Activated T-helper 1 cell treated with anti-CD3 and anti-CD28 coated beads, Interleukin-12 subunit alpha, Interleukin-12 subunit beta, Interleukin-2, Interleukin-4 antibody, amounts not matched to agents 30 ng/mL and 10 ng/mL and 1 ng/mL, durations not matched to agents 14 hours and 24 hours and 36 hours (primary cell): ENCODE results near the gene AGAP1. TPM values are rescaled to one million over a fixed set of nuclear protein-coding genes. Genes with fewer than 3 reads are reported as not detected.

Source experiments
- DNase-seq: peaks from one replicate; pipeline ENCODE4 v3.0.0; 2021; ENCODE audit warnings: low spot score
- H3K27ac Mint-ChIP-seq: one replicate; pipeline ENCODE4 v1.8.0; 2021; ENCODE audit warnings: mild to moderate bottlenecking, mixed read lengths
- H3K27me3 Mint-ChIP-seq: one replicate; pipeline ENCODE4 v1.8.0; 2022; ENCODE audit warnings: mild to moderate bottlenecking, moderate library complexity, mixed read lengths; ENCODE audit not compliant: insufficient read depth
- H3K36me3 Mint-ChIP-seq: one replicate; pipeline ENCODE4 v1.8.0; 2021; ENCODE audit warnings: low read depth, mixed read lengths
- H3K4me1 Mint-ChIP-seq: one replicate; pipeline ENCODE4 v1.8.0; 2021; ENCODE audit warnings: low read depth, mixed read lengths
- H3K4me3 Mint-ChIP-seq: one replicate; pipeline ENCODE4 v1.8.0; 2021; ENCODE audit warnings: mild to moderate bottlenecking, moderate library complexity, mixed read lengths
- H3K9me3 Mint-ChIP-seq: one replicate; pipeline ENCODE4 v1.8.0; 2021; ENCODE audit warnings: mixed read lengths
- intact Hi-C: fragments of 100-400 bp; cut with micrococcal nuclease; formaldehyde crosslinking; loops from one replicate; pipeline ENCODE4 v1.15.1; 2024
- total RNA-seq: library from RNA; stranded (reverse); gene quantifications from 2 replicates; pipeline ENCODE4 v1.2.3, GENCODE V29; 2022

The AGAP1 gene
- total RNA-seq, 1 donor from 2014 or later = 2.0 TPM

DNA sequence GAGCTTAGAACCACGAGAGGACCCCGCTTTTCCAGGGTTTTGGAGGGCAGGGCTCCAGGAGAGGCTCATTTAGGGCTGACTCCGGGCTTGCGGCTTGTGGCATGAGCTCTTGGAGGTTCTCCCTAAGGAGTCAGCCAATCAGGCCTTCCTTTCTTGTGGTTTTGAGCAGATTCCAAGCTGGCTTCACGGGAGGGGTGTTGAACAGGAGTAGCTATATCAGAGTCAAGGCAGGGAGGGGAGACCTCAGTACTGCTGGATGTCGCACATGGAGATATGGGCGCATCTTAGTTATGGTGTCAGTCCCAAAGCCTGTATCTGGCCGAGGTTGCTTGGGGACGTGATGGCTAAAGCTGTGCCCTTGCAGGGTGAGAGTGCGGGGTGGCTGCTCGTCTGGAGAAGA lies 98.6 kb downstream of the AGAP1 start:
- Mint-ChIP-seq H3K27me3 (no peaks in the 10 kb centered on the region), H3K36me3 (no peaks in the 10 kb centered on the region), H3K4me3 (no peak overlapping the region), H3K9me3 (no peaks in the 10 kb centered on the region), H3K4me1 (no peaks in the 10 kb centered on the region), H3K27ac (no peak overlapping the region)
- intact Hi-C loops = no loop called here
- DNase-seq = no peak

DNA sequence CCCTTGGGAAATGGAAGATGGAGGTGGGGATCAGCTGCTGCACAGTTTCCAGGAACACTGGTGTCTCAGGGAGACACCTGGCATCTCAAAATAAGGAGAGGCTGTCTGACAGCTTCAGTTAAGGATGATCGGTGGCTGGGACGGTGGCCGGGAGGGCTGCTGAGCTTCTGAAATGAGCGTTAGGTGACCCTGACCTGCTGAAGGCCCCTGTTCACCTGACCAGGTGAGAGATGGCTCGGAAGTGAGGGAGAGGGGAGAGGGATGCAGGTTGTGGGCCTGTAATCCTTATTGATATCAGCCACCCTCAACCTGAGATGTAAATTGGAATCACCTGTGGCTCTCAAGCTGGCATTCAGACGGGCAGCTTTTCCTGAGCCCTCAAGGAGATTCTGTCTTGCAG lies 99.0 kb downstream of the AGAP1 start:
- H3K27ac Mint-ChIP-seq = no peak overlapping the region
- intact Hi-C loops = no loop called here

DNA sequence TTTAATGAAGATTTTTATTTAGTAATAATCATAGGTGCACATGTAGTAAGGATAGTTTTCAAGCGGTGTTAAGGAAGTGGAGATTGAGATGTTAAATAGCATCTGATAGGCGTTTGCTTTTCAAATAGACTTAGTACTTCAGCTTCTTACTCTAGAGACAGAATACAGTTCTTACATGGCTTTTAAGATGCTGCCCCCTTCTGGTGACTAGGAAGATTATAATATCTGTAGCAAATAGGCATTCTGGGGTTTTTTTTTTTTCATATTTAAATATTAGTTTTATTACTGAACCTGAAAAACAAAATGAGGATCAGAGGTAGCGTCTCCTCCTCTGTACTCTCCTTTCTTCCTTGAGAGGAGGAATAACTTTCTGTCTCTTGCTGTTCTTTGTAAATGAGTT lies 100.2 kb downstream of the AGAP1 start:
- H3K36me3 Mint-ChIP-seq = no peaks in the 10 kb centered on the region
- no peak for DNase-seq
- H3K27ac Mint-ChIP-seq = no peak overlapping the region
- no peaks in the 10 kb centered on the region for H3K4me1 Mint-ChIP-seq
- no peaks in the 10 kb centered on the region for H3K9me3 Mint-ChIP-seq
- H3K27me3 Mint-ChIP-seq = no peaks in the 10 kb centered on the region
- no peak overlapping the region for H3K4me3 Mint-ChIP-seq
- intact Hi-C loops = no loop called here

More for the DNA sequence above, 99.0 kb downstream of the AGAP1 start:
- no peak for DNase-seq
- H3K4me1 Mint-ChIP-seq = no peaks in the 10 kb centered on the region
- no peaks in the 10 kb centered on the region for H3K36me3 Mint-ChIP-seq
- no peaks in the 10 kb centered on the region for H3K9me3 Mint-ChIP-seq
- no peaks in the 10 kb centered on the region for H3K27me3 Mint-ChIP-seq
- H3K4me3 Mint-ChIP-seq = no peak overlapping the region

DNA sequence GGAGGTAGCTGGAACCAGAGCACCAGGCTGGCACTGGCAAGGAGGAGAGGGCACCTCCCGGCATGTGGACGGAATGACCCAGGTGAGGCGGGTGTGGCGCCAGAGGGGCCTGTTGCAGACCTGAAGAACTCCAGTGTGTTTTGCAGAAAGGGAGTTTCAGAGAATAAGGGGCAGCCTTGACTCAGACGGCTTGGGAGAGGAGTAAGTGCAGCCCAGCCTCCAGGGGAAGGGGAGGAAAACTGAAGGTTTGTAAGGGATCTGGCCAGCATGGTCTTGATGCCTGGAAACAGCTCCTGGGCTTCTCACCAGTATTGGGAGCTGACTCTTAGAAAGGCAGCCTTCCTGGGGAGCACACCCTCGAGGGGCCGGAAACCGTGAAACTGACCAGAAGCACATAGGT lies 101.1 kb downstream of the AGAP1 start:
- intact Hi-C loops = no loop called here
- no peaks in the 10 kb centered on the region for H3K36me3 Mint-ChIP-seq
- H3K9me3 Mint-ChIP-seq = no peaks in the 10 kb centered on the region
- no peaks in the 10 kb centered on the region for H3K27me3 Mint-ChIP-seq
- no peak overlapping the region for H3K27ac Mint-ChIP-seq
- no peaks in the 10 kb centered on the region for H3K4me1 Mint-ChIP-seq
- DNase-seq = no peak
- no peak overlapping the region for H3K4me3 Mint-ChIP-seq

DNA sequence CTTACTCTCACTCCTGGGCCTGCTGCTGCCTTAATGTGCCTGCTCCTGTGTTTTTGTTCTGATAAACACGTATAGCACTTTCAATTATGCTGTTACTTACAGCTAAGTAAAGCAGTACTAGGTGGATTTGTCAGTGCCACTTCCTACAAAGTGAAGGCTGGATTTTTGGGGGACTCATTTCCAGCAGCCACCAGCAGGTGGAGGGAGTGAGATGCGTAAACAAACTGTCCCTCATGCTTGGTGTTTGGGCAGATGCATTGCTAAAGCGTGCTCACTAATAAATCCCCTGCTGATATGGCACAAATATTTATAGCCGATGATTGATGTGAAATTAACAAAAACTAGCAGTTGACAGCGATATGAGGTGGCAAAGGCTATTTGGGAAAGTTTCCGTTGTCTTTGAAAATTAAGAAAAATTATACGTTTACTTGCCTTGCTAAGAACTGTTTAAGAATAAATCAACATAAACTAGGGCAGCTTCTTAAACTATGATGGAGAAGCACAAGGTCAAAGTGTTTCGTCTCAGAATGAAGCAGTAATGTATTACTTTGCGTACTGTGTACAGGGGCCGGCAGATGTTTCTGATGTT lies 101.7 kb downstream of the AGAP1 start:
- H3K27ac Mint-ChIP-seq = no peak overlapping the region
- intact Hi-C loops = no loop called here
- no peak for DNase-seq

DNA sequence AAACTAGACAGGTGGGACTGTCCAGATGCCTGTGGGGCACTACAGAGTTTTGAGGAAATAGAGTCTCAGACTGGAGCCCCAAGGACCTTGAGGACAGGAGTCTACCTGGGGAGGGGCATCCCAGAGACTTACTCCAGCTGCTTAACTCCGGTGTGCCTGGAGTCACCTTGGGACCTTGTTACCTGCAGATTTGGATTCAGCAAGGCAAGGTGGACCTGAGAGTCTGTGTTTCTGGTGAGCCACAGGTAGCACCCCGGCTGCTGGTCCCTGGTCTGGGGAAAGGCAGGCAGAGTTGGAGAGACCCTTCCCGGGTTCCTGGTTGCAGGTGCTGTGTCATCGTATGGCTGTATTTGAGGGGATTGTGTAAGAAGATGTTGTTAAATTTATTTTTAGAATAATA lies 102.4 kb downstream of the AGAP1 start:
- Mint-ChIP-seq H3K36me3 (no peaks in the 10 kb centered on the region), H3K4me3 (no peak overlapping the region), H3K27me3 (no peaks in the 10 kb centered on the region), H3K27ac (no peak overlapping the region), H3K9me3 (no peaks in the 10 kb centered on the region), H3K4me1 (no peaks in the 10 kb centered on the region)
- intact Hi-C loops = no loop called here
- DNase-seq = no peak

More for the DNA sequence above, 101.7 kb downstream of the AGAP1 start:
- H3K4me1 Mint-ChIP-seq = no peaks in the 10 kb centered on the region
- no peaks in the 10 kb centered on the region for H3K36me3 Mint-ChIP-seq
- H3K9me3 Mint-ChIP-seq = no peaks in the 10 kb centered on the region
- H3K27me3 Mint-ChIP-seq = no peaks in the 10 kb centered on the region
- no peak overlapping the region for H3K4me3 Mint-ChIP-seq

DNA sequence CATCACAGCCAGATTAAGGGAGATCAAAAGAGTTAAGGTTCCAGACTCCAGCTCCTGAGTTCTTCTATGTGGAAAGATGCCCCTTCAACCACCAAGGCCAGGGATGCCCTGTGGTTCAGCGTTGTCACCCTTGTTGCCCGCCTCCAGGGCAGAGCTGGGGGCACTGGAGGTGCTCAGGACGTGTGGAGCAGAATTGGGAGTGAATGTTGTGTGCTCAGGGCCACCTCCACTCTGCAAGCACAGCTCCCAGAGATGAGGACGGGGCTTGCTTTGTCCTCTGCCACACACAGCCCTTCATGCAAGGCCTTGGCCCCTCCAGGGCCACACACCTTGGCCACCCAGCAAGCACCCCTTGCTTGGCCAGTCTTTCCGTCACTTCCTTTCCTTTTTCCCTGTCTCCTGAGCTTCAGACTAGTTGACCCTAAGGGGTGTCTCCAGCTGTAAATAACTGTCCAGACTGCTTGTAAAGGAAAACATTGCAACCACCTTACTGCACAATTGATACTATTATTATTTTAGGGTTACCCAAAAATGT lies 103.3 kb downstream of the AGAP1 start:
- Mint-ChIP-seq H3K9me3 (peaks cover under 1% of the 10 kb centered on the region), H3K36me3 (no peaks in the 10 kb centered on the region), H3K4me1 (no peaks in the 10 kb centered on the region), H3K4me3 (no peak overlapping the region), H3K27me3 (no peaks in the 10 kb centered on the region), H3K27ac (no peak overlapping the region)
- intact Hi-C loops = no loop called here
- DNase-seq = no peak

DNA sequence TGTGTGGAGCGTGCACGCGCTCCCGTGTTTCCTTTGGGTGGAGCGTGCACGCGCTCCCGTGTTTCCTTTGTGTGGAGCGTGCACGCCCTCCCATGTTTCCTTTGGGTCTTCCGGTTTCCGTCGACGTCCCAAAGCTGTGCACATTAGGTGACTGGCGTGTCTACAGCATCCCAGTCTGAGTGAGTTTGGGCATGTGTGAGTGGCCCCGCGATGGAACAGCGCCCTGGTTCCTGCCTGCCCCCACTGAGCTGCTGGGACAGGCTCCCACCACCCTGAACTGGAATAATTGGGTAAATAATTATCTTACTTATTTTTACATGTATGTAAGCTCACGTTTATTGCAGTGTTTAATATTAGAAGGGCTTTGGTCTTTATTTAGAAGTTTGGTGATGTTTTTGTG lies 104.2 kb downstream of the AGAP1 start:
- no peak overlapping the region for H3K27ac Mint-ChIP-seq
- H3K9me3 Mint-ChIP-seq = peaks cover 7% of the 10 kb centered on the region
- H3K4me1 Mint-ChIP-seq = no peaks in the 10 kb centered on the region
- H3K36me3 Mint-ChIP-seq = no peaks in the 10 kb centered on the region
- intact Hi-C loops = no loop called here
- no peak for DNase-seq
- no peaks in the 10 kb centered on the region for H3K27me3 Mint-ChIP-seq
- no peak overlapping the region for H3K4me3 Mint-ChIP-seq

DNA sequence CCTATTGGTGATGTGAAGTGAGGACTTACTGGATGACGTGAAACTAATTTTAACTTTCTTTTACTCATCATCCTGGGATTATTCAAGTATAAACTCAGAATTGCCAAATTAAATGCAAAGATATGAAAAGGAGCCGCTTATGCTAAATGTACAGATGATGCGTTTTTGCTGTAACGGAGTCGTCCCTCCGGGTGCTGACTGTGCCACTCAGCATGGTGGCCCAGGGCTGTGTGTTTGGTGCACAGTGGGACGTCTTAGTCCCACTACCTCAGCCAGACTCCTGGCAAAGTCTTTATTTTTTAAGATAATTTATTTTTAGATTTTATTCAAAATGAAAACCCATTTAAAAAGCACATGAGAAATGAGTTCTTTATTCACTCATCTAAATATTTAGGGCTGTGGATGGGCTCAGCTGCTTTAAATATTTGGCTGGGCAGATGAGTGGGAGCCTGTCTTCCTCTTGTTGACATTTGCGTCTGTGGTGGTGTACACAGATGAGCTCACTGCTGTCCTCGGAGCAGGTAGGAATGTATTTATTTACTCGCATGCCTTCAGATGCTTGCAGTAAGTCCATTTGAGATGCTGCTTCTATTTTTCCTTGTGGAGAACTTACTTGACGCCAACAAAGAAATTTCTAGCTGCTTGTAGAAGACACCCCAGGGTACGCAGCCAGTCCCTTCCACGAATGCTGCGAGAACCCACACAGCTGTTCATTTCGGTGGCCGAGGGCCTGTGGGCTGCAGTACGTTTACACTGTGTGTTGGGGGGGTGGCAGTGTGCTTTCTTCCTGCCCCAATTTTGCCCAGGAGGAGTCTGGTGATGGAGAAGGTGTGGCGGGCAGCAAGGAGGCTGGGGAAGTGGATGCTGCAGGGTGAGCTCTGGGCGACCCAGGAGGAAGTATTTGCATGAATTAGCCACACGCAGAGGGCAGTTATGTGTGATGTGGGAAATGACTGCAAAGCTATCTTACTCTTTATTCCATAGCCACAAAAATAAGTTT lies 105.0 kb downstream of the AGAP1 start:
- Mint-ChIP-seq H3K36me3 (no peaks in the 10 kb centered on the region), H3K4me3 (no peak overlapping the region), H3K4me1 (no peaks in the 10 kb centered on the region), H3K27ac (no peak overlapping the region), H3K27me3 (no peaks in the 10 kb centered on the region), H3K9me3 (peaks cover 15% of the 10 kb centered on the region)
- no peak for DNase-seq
- intact Hi-C loops = no loop called here

DNA sequence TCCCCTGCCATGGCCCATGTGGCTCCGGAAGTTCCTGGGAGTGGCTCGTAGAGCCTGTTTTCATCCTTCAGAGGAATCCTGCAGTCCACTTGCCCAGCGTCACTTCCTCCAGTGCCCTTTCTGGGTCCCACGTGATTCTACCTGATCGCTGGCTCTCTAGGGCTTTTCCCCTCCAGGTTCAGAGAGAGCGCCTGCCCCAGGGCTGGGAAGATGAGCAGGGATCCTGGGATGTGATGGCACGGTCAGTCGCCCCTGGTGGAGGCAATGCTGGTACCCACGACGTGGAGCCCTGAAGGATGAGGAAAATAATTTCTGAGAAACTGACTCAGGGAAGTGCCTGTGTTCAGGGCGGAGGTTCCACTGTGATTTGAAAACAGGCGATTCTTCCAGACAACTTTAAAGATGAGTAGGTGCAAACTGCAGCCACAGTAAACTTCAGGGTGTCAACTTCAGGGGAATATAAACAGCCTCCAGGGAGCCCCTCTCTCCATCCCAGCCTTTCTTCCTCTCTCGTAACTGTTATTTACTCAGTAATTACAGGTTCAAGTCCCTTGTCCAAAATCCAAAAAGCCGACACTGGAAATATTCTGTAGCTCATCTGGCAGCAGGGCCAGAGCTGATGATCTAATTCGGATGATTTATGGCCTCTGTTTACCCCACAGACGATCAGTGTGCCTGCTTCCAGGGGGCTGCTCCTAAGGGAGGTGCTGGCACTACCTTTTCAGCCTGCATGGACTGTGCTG lies 105.9 kb downstream of the AGAP1 start:
- Mint-ChIP-seq H3K27ac (no peak overlapping the region), H3K4me3 (no peak overlapping the region), H3K27me3 (no peaks in the 10 kb centered on the region), H3K4me1 (no peaks in the 10 kb centered on the region), H3K9me3 (peaks cover 15% of the 10 kb centered on the region), H3K36me3 (no peaks in the 10 kb centered on the region)
- DNase-seq = no peak
- intact Hi-C loops = no loop called here

DNA sequence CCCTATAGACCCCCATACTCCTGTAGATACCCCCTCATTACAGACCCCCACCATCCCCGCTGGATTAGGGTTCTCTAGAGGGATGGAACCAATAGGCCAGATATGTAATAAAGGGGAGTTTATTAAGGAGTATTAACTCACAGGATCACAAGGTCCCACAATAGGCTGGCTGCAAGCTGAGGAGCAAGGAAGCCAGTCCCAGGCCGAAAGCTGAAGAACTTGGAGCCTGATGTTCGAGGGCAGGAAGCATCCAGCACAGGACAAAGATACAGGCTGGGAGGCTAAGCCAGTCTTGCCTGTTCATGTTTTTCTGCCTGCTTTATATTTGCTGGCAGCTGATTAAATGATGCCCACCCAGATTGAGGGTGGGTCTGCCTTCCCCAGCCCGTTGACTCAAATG lies 106.6 kb downstream of the AGAP1 start:
- Mint-ChIP-seq H3K27me3 (no peaks in the 10 kb centered on the region), H3K4me3 (no peak overlapping the region), H3K27ac (no peak overlapping the region), H3K9me3 (peaks cover 15% of the 10 kb centered on the region), H3K36me3 (no peaks in the 10 kb centered on the region), H3K4me1 (no peaks in the 10 kb centered on the region)
- intact Hi-C loops = no loop called here
- DNase-seq = no peak

DNA sequence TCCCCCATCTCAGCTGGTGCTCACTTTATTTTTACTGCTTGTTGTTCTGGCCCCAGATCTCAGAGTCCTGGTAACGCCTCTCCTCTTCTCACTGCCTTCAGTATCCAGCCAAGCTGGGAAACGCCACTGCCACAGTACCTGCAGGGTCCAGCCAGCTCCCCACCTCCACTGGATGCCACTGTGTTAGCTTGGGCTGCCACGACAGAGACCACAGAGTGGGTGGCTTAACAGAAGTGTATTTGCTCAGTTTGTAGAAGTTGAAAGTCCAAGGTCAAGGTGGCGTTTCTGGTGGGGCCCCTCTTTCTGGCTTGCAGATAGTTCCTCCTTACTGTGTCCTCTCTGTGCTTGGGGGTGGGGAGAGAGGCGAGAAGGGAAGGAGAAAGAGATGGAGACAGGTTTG lies 107.1 kb downstream of the AGAP1 start:
- DNase-seq = no peak
- intact Hi-C loops = no loop called here
- Mint-ChIP-seq H3K27ac (no peak overlapping the region), H3K4me1 (no peaks in the 10 kb centered on the region), H3K36me3 (no peaks in the 10 kb centered on the region), H3K9me3 (peaks cover 15% of the 10 kb centered on the region), H3K27me3 (no peaks in the 10 kb centered on the region), H3K4me3 (no peak overlapping the region)
